Ectodermal cell (in vitro differentiated cells): ENCODE measurements around the gene FBLN1.
"Not testable (repeated sequence)": the region's sequence is repeated elsewhere in the genome, so short reads cannot be mapped to it uniquely, and the experiment has no call there.

Experiments
- H3K27ac ChIP-seq: 2 replicates; pipeline ENCODE4 v1.7.0; 2013; ENCODE audit warnings: mild to moderate bottlenecking, low read depth, low read length; ENCODE audit not compliant: insufficient read depth, poor library complexity, severe bottlenecking
- H3K27me3 ChIP-seq: 2 replicates; pipeline ENCODE4 v1.7.0; 2013; ENCODE audit warnings: mild to moderate bottlenecking, low read length; ENCODE audit not compliant: insufficient read depth, control insufficient read depth, poor library complexity, severe bottlenecking
- H3K36me3 ChIP-seq: one replicate; pipeline ENCODE4 v1.7.0; 2013; ENCODE audit warnings: low read length; ENCODE audit not compliant: control insufficient read depth, insufficient read depth
- H3K4me1 ChIP-seq: one replicate; pipeline ENCODE4 v1.7.0; 2013; ENCODE audit warnings: low read length; ENCODE audit not compliant: control insufficient read depth, insufficient read depth
- H3K4me3 ChIP-seq: 2 replicates; pipeline ENCODE4 v1.7.0; 2013; ENCODE audit warnings: low read depth, low read length, control low read depth; ENCODE audit not compliant: insufficient read depth
- H3K9me3 ChIP-seq: 2 replicates; pipeline ENCODE4 v1.7.0; 2013; ENCODE audit warnings: mild to moderate bottlenecking, low read length, moderate library complexity; ENCODE audit not compliant: control insufficient read depth
- WGBS, 2 experiments: methylation state at CpG; one replicate each; pipeline ENCODE4 v1.1.7; 2013; ENCODE audit warnings: missing lambda C conversion rate in 2 of 2; 5-methylcytosine and 5-hydroxymethylcytosine counted together

Gene FBLN1

DNA sequence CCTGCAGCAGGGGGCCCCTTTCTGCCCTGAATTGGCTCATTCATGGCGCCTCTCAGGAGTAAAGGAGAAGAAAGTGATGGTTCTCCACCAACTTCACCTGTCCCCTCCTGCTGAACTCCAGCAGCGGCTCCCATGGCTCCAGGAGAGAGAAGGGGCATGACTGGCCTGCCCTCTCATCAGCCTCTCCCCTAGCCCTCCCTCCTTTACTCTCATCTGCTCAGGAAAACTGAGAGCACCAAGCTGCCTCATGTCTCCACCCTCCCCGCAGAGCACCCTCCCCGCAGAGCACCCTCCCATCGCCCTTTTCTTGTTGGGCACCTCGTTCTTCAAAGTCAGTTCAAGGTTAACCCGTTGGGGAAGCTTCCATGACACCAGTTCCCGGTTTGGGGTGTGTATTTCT is 86.9 kb downstream of the FBLN1 start:
- Histone ChIP-seq H3K9me3 (no peaks in the 10 kb centered on the region), H3K27me3 (no peaks in the 10 kb centered on the region), H3K4me1 (peaks cover 14% of the 10 kb centered on the region), H3K4me3 (no peak overlapping the region), H3K27ac (no peak overlapping the region), H3K36me3 (no peaks in the 10 kb centered on the region)
- WGBS, 2 experiments: 93 to 96% methylated on average over 8 of the region's 8 CpGs

- Histone ChIP-seq H3K27me3 (no peaks in the 10 kb centered on the region), H3K27ac (no peak overlapping the region), H3K4me3 (no peak overlapping the region), H3K9me3 (no peaks in the 10 kb centered on the region), H3K36me3 (no peaks in the 10 kb centered on the region), H3K4me1 (peaks cover 14% of the 10 kb centered on the region)
- WGBS, 2 experiments: 93 to 94% methylated on average over 13 of the region's 13 CpGs
These were observed 87.6 kb downstream of the FBLN1 start for GRCh38 chr22:45590262-45590661.

- not testable (repeated sequence) for H3K27me3 ChIP-seq, H3K27ac ChIP-seq, H3K9me3 ChIP-seq, H3K4me3 ChIP-seq, H3K36me3 ChIP-seq
- WGBS, 2 experiments: 96 to 97% methylated on average over 26 of the region's 26 CpGs
- peaks cover 14% of the 10 kb centered on the region for H3K4me1 ChIP-seq
These were observed 89.0 kb downstream of the FBLN1 start for GRCh38 chr22:45591633-45592213.

- Histone ChIP-seq H3K27me3 (no peaks in the 10 kb centered on the region), H3K9me3 (peaks cover 3% of the 10 kb centered on the region), H3K4me1 (no peaks in the 10 kb centered on the region), H3K27ac (no peak overlapping the region), H3K36me3 (no peaks in the 10 kb centered on the region), H3K4me3 (no peak overlapping the region)
- 94 to 96% methylated on average over 8 of the region's 8 CpGs for WGBS, 2 experiments
These were observed 91.6 kb downstream of the FBLN1 start for GRCh38 chr22:45594123-45594941.

GRCh38 chr22:45597460-45598192 is 94.9 kb downstream of the FBLN1 start:
- WGBS, 2 experiments: 94% methylated on average over 20 of the region's 20 CpGs
- H3K4me3 ChIP-seq: no peak overlapping the region
- H3K27me3 ChIP-seq: no peaks in the 10 kb centered on the region
- no peak overlapping the region for H3K27ac ChIP-seq
- peaks cover 3% of the 10 kb centered on the region for H3K9me3 ChIP-seq
- no peaks in the 10 kb centered on the region for H3K36me3 ChIP-seq
- H3K4me1 ChIP-seq: no peaks in the 10 kb centered on the region

DNA sequence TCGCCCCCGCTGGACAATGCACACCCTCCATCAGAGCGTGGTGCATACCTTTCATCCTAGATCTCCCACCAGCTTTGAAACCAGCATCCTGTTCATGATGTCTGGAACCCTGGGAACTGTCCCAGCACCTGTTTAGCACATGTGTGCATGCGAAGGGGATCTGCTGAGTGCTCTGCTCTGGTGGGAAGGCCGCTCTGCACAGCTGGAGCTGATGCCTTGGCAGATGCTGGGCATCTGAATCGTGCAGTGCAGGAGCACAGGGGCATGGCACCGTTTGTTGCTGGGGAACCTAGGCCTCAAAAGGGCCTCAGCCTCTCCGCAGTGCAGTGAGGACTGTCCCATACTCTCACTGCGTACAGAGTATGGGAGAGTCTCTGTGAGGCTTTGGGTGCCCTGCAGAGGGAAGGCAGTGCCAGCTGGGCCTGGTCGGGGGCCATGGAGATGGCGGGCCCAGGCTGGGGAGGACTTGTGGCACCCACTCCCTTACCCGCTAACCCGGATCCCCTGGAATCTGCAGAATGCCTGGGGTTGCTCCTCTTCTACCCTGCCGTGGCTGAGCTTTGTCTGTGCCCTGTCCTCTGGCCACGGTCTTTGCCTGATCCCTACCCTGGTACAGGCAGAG is 96.0 kb downstream of the FBLN1 start:
- Histone ChIP-seq H3K4me3 (no peak overlapping the region), H3K27ac (no peak overlapping the region), H3K4me1 (no peaks in the 10 kb centered on the region), H3K9me3 (peaks cover 3% of the 10 kb centered on the region), H3K27me3 (no peaks in the 10 kb centered on the region), H3K36me3 (no peaks in the 10 kb centered on the region)
- WGBS, 2 experiments: 92 to 93% methylated on average over 15 of the region's 15 CpGs

- H3K4me1 ChIP-seq: no peaks in the 10 kb centered on the region
- no peaks in the 10 kb centered on the region for H3K27me3 ChIP-seq
- no peak overlapping the region for H3K27ac ChIP-seq
- H3K36me3 ChIP-seq: no peaks in the 10 kb centered on the region
- H3K4me3 ChIP-seq: no peak overlapping the region
- WGBS, 2 experiments: 94 to 95% methylated on average over 22 of the region's 22 CpGs
- H3K9me3 ChIP-seq: peaks cover 3% of the 10 kb centered on the region
These were observed 97.3 kb downstream of the FBLN1 start for GRCh38 chr22:45599836-45600577.

DNA sequence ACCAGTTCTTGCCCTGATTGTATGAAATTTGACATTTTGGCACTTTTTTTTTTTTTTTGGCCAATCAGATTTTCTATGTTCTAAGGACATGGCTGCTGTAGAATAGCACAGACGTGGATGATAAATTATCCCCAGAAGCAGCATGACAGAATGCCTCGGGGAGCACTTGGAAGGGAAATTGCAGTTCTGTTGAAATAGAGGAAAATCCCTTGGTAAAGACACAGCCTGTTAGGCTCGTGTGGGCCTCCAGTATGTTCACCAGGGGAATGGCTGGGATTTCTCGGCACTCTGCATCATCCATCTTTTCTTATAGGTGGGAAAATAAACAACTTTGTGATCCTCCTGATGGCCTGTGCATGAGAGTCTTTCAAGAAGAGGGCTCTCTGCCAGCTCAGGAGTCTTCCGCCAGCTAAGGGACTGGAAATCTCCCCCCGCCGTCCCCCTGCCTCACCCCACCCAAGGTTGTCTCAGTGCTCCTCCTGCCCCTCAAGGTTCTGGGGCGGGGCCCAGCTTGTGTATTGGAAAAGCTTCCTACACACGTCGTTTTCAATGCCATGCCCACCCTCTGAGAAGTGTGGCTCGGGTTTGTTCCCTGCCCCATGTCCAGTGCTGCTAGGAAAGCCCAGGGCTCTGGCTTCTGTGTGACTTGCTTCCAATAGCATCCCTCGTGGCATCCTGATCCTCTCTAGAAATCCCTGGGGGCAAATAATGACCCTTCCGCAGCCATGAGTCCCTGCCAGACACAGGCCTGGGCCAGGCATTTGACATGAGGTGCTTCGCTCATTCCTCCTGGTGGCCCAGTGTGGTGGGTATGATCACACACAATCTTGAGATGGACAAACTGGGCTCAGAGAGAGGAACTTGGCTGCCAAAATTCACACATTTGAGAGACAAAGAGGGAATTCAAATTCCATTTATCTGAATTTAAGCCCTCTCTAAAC is 98.4 kb downstream of the FBLN1 start:
- Histone ChIP-seq H3K36me3 (no peaks in the 10 kb centered on the region), H3K9me3 (no peaks in the 10 kb centered on the region), H3K27me3 (no peaks in the 10 kb centered on the region), H3K27ac (no peak overlapping the region), H3K4me3 (no peak overlapping the region), H3K4me1 (no peaks in the 10 kb centered on the region)
- WGBS, 2 experiments: 89 to 93% methylated on average over 14 of the region's 14 CpGs
